Right atrium auricular region (tissue), 2 donors: Measurements from ENCODE around the gene TBCD. TPM values are rescaled to one million over a fixed set of nuclear protein-coding genes. Genes with fewer than 3 reads are reported as not detected.
A peak's percentile ranks its signal among the peaks of the same experiment; 100 is the strongest.
"Not testable (repeated sequence)": the region's sequence is repeated elsewhere in the genome, so short reads cannot be mapped to it uniquely, and the experiment has no call there.

Experiments
- DNase-seq: peaks from one replicate; pipeline ENCODE4 v3.0.0-alpha.2; 2019; ENCODE audit warnings: low spot score
- H3K27ac ChIP-seq, 2 donors: fragments of 200-600 bp; sonication (generic); 1 replicate in 1 of 2; 2 replicates in 1 of 2; pipeline ENCODE4 v1.5.1; 2016 to 2019
- H3K27me3 ChIP-seq, 2 donors: fragments of 200-600 bp; sonication (generic); one replicate each; pipeline versions ENCODE4 v1.5.1 to v1.6.0; 2017 to 2019
- H3K36me3 ChIP-seq: fragments of 200-600 bp; sonication (generic); one replicate; pipeline ENCODE4 v1.5.1; 2016
- H3K4me1 ChIP-seq, 2 donors: fragments of 200-600 bp; sonication (generic); one replicate each; pipeline versions ENCODE4 v1.5.1 to v1.6.0; 2017 to 2019
- H3K4me3 ChIP-seq, 2 donors: fragments of 200-600 bp; sonication (generic); 1 replicate in 1 of 2; 2 replicates in 1 of 2; pipeline ENCODE4 v1.5.1; 2017 to 2019; ENCODE audit warnings: mild to moderate bottlenecking in 1 of 2, moderate library complexity in 1 of 2
- H3K9me3 ChIP-seq, 2 donors: fragments of 200-600 bp; sonication (generic); one replicate each; pipeline ENCODE4 v1.5.1; 2019
- CTCF ChIP-seq, 2 donors: fragments of 200-600 bp; sonication (generic); IDR thresholded peaks; one replicate each; pipeline ENCODE4 v1.5.1; 2019; ENCODE audit warnings: antibody characterized with exemption in 2 of 2
- total RNA-seq, 2 donors: library from RNA; depleted of rRNA; stranded (reverse); fragments of >200 nt; gene quantifications; one replicate each; pipeline ENCODE4 v1.1.0, GENCODE V29; 2016

TBCD gene
- total RNA-seq, 2 donors from 2014 or later, result 19.4 to 29.6 TPM

DNA sequence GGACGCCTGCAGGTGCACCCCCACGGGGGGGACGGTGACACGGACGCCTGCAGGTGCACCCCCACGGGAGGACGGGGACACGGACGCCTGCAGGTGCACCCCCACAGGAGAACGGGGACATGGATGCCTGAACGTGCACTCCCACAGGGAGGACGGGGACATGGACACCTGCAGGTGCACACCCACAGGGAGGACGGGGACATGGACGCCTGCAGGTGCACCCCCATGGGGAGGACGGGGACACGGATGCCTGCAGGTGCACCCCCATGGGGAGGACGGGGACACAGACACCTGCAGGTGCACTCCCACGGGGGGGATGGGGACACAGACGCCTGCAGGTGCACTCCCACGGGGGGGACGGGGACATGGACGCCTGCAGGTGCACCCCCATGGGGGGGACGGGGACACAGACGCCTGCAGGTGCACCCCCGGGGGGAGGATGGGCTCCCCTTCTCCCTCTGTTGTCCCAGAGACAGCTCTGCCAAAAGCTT, 213.0 kb downstream of the TBCD start:
- DNase-seq, result peak; percentile 26
- H3K9me3 ChIP-seq, result no peaks in the 10 kb centered on the region

GRCh38 chr17:82965371-82965770, 213.5 kb downstream of the TBCD start:
- Histone ChIP-seq H3K4me1 (peaks cover 0 to 10% of the 10 kb centered on the region in 2 donors), H3K4me3 (no peak overlapping the region), H3K27me3 (no peaks in the 10 kb centered on the region), H3K36me3 (no peaks in the 10 kb centered on the region), H3K27ac (no peak overlapping the region), H3K9me3 (no peaks in the 10 kb centered on the region)
- no peak for TF ChIP-seq CTCF (IDR thresholded peaks at IDR 0.05)
- DNase-seq, result peak; percentile 18

More for the DNA sequence above, 213.0 kb downstream of the TBCD start:
- H3K36me3 ChIP-seq, result no peaks in the 10 kb centered on the region
- H3K4me1 ChIP-seq, result peaks cover 0 to 10% of the 10 kb centered on the region in 2 donors
- H3K27me3 ChIP-seq, result no peaks in the 10 kb centered on the region
- no peak for TF ChIP-seq CTCF (IDR thresholded peaks at IDR 0.05)
- no peak overlapping the region for H3K27ac ChIP-seq
- H3K4me3 ChIP-seq, result no peak overlapping the region

DNA sequence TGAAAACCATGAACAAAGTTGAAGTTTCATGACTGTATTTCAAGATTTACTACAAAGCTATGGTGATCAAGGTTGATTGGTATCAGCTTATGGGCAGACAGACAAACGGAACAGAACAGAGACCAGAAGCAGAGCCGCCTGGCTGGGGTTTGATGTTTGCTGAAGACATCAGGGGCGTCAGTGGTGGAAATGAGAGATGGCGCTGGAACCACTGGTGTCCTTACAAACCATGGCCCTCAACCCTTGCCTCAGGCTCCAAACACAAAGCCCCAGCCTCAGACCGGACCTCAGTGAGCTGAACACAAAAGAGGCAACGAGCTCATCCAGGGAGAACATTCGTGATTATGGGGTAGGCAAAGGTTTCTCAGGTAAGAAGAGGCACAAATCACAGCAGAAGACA, 214.6 kb downstream of the TBCD start:
- no peak overlapping the region for H3K27ac ChIP-seq
- peak; percentile 54 for DNase-seq

DNA sequence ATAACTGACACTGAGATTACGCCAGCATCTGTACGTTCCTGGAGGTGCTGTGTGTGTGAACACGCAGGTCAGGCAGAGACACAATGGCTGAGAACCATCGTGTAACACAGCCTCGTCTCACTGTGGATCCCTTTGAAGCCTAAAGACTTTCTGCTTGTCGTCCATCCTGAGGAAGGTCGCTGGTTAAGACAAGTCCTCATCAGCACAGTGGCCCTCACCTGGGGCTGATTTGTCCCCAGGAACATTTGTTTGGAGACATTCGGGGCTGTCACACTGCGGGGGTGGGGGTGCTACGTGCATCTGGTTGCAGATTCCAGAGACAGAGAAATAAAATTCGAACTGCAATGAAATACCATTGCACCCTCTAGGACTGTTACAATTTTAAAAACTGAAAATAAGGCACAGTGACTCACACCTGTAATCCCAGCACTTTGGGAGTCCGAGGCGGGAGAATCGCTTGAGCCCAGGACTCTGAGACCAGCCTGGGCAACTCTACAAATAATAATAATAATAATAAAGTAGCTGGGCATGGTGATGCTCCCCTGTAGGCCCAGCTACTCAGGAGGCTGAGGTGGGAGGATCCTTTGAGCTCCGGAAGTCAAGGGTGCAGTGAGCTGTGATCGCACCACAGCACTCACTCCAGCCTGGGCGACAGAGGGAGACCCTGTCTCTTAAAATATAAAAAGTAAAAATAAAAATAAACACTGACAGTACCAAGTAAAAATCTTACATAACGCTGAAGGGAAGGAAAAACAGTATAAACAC, 215.6 kb downstream of the TBCD start:
- Histone ChIP-seq H3K4me1 (peaks cover 0 to 10% of the 10 kb centered on the region in 2 donors), H3K36me3 (no peaks in the 10 kb centered on the region), H3K4me3 (no peak overlapping the region), H3K27ac (no peak overlapping the region), H3K9me3 (no peaks in the 10 kb centered on the region), H3K27me3 (no peaks in the 10 kb centered on the region)
- no peak for TF ChIP-seq CTCF (IDR thresholded peaks at IDR 0.05)
- peak; percentile 30 for DNase-seq

More for the DNA sequence above, 214.6 kb downstream of the TBCD start:
- Histone ChIP-seq H3K4me1 (peaks cover 0 to 10% of the 10 kb centered on the region in 2 donors), H3K27me3 (no peaks in the 10 kb centered on the region), H3K9me3 (no peaks in the 10 kb centered on the region), H3K36me3 (no peaks in the 10 kb centered on the region), H3K4me3 (no peak overlapping the region)
- TF ChIP-seq CTCF (IDR thresholded peaks at IDR 0.05), result no peak

GRCh38 chr17:82968033-82968841, 216.4 kb downstream of the TBCD start:
- peak; percentile 32 for DNase-seq
- not testable (repeated sequence) for H3K36me3 ChIP-seq, H3K4me3 ChIP-seq, H3K4me1 ChIP-seq, H3K9me3 ChIP-seq, H3K27ac ChIP-seq, H3K27me3 ChIP-seq

- no peak overlapping the region for H3K4me3 ChIP-seq
- no peaks in the 10 kb centered on the region for H3K27me3 ChIP-seq
- no peaks in the 10 kb centered on the region for H3K9me3 ChIP-seq
- H3K27ac ChIP-seq, result no peak overlapping the region
- no peaks in the 10 kb centered on the region for H3K4me1 ChIP-seq
- DNase-seq, result no peak
- no peaks in the 10 kb centered on the region for H3K36me3 ChIP-seq
- TF ChIP-seq CTCF (IDR thresholded peaks at IDR 0.05), result no peak
Measured at GRCh38 chr17:82970067-82970466, 218.2 kb downstream of the TBCD start.
